ENCODE measurements around the gene MAN1C1.

MAN1C1 gene

DNA sequence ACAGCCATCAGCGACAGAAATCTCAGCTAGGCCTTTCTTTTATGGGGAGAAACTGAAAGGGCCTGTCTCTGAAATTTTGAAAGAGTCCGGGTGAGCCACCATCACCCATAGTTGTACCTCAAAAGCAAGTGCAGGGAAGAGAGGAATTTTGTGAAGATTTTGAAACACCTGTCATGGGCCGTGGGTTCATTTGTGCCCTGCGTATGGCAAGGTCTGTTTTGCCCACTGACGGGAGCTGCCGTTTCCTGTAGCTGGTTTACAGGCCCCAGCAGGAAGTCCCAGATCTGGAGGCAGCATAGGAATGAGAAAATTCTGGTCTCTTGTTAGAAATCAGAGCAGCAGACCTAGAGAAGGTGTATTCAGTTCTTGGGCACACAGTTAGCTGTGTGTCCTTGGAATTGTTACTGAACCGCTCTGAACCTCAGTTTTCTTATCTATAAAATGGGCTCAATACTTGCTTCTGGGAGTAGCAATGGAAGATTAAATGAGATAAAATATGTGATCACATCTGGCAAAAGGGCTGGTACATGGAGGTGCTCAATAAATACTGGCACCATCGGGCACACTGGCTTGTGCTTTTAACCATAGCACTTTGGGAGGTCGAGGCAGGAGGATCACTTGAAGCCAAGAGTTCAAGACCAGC, 52.5 kb downstream of the MAN1C1 start:
- no peak for DNase-seq
- Mint-ChIP-seq H3K4me1 (ENCODE audit: low read depth in 2 of 2) (peaks cover 5 to 21% of the 10 kb centered on the region in 2 donors), H3K27ac (peak overlapping the region in 1 of 2 donors; percentile 19), H3K36me3 (ENCODE audit: insufficient read depth) (no peaks in the 10 kb centered on the region), H3K9me3 (no peaks in the 10 kb centered on the region), H3K4me3 (no peak overlapping the region), H3K27me3 (no peaks in the 10 kb centered on the region)
- no peak for ATAC-seq (replicated peaks)

- H3K27ac Mint-ChIP-seq = no peak overlapping the region
- H3K9me3 Mint-ChIP-seq = no peaks in the 10 kb centered on the region
- no peaks in the 10 kb centered on the region for H3K36me3 Mint-ChIP-seq (ENCODE audit: insufficient read depth)
- no peaks in the 10 kb centered on the region for H3K27me3 Mint-ChIP-seq
- ATAC-seq (replicated peaks) (no peak), DNase-seq (no peak)
- peaks cover 13 to 30% of the 10 kb centered on the region in 2 donors for H3K4me1 Mint-ChIP-seq (ENCODE audit: low read depth in 2 of 2)
- no peak overlapping the region for H3K4me3 Mint-ChIP-seq
These were observed 53.4 kb downstream of the MAN1C1 start for GRCh38 chr1:25669781-25670567.

- no peak for DNase-seq
- H3K27me3 Mint-ChIP-seq = no peaks in the 10 kb centered on the region
- H3K36me3 Mint-ChIP-seq (ENCODE audit: insufficient read depth) = peaks cover 5% of the 10 kb centered on the region
- no peaks in the 10 kb centered on the region for H3K9me3 Mint-ChIP-seq
- no peak overlapping the region for H3K4me3 Mint-ChIP-seq
- peaks cover 27 to 49% of the 10 kb centered on the region in 2 donors for H3K4me1 Mint-ChIP-seq (ENCODE audit: low read depth in 2 of 2)
- ATAC-seq (replicated peaks) = no peak
- no peak overlapping the region for H3K27ac Mint-ChIP-seq
These were observed 55.3 kb downstream of the MAN1C1 start for GRCh38 chr1:25671929-25672328.

DNA sequence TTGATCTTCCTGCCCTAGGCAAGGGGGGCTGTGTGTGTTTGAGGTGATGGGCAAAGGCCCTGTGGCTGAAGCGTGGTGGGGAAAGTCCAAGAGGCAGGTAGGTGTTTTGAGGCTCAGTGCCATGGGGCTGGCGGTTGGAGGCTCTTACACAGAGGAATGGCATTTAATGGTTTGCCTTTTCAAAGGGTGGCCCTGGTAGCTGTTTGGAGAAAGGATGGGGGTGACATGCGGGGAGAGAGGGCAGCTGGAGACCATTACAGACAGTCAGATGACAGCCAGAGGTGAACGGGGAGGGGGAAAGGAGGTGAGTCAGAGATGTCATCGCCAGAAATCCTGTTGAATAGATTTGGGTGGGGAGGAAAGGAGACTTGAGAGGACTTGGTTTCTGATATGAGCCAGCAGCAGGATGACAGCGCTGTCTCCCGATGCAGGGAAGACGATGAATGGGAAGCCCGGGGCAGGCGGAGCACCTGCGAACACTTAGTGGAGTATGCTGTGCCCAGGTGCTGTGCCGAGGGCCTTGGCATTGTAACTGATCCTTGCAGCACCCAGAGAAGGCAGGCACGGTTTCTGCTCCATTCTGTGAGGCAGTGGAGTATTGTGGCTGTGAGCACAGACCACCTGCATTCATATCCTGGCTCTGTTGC, 56.3 kb downstream of the MAN1C1 start:
- Mint-ChIP-seq H3K4me3 (no peak overlapping the region), H3K27ac (no peak overlapping the region), H3K9me3 (no peaks in the 10 kb centered on the region), H3K36me3 (ENCODE audit: insufficient read depth) (peaks cover 7% of the 10 kb centered on the region), H3K27me3 (no peaks in the 10 kb centered on the region), H3K4me1 (ENCODE audit: low read depth in 2 of 2) (peaks cover 34 to 59% of the 10 kb centered on the region in 2 donors)
- DNase-seq = no peak
- ATAC-seq (replicated peaks) = no peak

DNA sequence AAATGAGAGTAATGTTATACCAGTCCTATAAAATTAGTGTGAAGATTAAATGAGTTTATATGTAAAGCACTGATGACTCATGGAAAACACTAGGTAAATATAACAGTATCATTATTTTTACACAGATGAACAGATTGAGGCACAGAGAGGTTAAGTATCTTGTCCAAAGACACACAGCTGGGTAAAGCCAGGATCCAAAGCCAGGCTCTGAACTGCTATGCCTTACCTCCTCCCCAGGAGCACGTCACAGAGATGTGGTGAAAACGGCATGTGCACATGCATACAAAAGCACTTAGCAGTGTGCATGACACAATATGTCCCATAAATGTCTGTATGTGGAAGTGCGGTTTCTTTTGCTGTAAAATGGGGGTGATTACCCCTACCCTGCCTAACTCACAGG, 56.9 kb downstream of the MAN1C1 start:
- DNase-seq (no peak), ATAC-seq (replicated peaks) (no peak)
- H3K36me3 Mint-ChIP-seq (ENCODE audit: insufficient read depth) = peaks cover 7% of the 10 kb centered on the region
- no peak overlapping the region for H3K27ac Mint-ChIP-seq
- no peaks in the 10 kb centered on the region for H3K9me3 Mint-ChIP-seq
- peaks cover 34 to 63% of the 10 kb centered on the region in 2 donors for H3K4me1 Mint-ChIP-seq (ENCODE audit: low read depth in 2 of 2)
- H3K27me3 Mint-ChIP-seq = no peaks in the 10 kb centered on the region
- H3K4me3 Mint-ChIP-seq = no peak overlapping the region

DNA sequence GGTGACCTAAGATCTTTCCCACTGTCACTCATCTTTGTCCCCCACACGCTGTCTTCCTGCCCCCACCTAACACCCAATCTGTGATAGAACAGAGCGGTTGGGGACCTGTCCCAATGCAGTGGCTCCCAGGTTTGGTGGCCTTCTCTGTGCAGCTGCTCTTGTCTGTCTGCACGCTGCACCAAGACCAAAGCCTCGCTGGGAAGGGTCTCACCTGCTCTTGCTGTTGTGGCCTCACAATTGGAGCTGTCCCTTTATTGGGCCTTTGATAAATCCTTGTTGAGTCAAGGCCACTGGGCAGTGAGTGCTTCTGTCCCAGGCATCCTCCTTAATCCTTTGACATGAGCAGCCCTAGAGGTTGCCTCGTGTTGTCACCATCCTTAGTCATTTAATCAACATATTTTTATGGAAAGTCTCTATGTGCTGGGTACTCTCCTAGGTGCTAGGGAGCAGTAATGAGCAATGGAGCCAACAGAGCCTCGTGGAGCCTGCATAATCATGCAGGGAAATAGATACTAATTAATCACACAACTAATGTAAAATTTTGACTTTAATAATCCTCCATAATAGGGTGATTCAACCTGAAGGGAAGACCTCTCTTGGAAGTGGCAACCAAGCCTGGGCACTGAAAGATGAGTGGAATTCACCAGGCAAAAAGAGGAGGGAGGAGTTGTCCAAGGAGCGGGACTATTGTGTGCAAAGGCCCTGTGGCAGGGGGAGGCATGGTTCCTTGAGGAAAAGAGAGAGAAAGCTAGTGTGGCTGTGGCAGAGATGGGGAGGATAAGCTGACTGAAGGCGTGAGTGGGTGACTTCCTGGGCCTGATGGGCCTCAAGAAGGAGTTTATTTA, 57.6 kb downstream of the MAN1C1 start:
- Mint-ChIP-seq H3K36me3 (ENCODE audit: insufficient read depth) (peaks cover 7% of the 10 kb centered on the region), H3K27me3 (no peaks in the 10 kb centered on the region), H3K4me3 (peak overlapping the region; percentile 5 to 13), H3K9me3 (no peaks in the 10 kb centered on the region), H3K27ac (peak overlapping the region; percentile 21 to 57), H3K4me1 (ENCODE audit: low read depth in 2 of 2) (peaks cover 37 to 65% of the 10 kb centered on the region in 2 donors)
- no peak for DNase-seq
- ATAC-seq (replicated peaks) = no peak

GRCh38 chr1:25674807-25675084, 58.2 kb downstream of the MAN1C1 start:
- DNase-seq (no peak), ATAC-seq (replicated peaks) (no peak)
- no peaks in the 10 kb centered on the region for H3K27me3 Mint-ChIP-seq
- peak overlapping the region; percentile 5 to 13 for H3K4me3 Mint-ChIP-seq
- H3K27ac Mint-ChIP-seq = peak overlapping the region; percentile 21 to 57
- peaks cover 7% of the 10 kb centered on the region for H3K36me3 Mint-ChIP-seq (ENCODE audit: insufficient read depth)
- H3K9me3 Mint-ChIP-seq = no peaks in the 10 kb centered on the region
- H3K4me1 Mint-ChIP-seq (ENCODE audit: low read depth in 2 of 2) = peaks cover 37 to 63% of the 10 kb centered on the region in 2 donors

DNA sequence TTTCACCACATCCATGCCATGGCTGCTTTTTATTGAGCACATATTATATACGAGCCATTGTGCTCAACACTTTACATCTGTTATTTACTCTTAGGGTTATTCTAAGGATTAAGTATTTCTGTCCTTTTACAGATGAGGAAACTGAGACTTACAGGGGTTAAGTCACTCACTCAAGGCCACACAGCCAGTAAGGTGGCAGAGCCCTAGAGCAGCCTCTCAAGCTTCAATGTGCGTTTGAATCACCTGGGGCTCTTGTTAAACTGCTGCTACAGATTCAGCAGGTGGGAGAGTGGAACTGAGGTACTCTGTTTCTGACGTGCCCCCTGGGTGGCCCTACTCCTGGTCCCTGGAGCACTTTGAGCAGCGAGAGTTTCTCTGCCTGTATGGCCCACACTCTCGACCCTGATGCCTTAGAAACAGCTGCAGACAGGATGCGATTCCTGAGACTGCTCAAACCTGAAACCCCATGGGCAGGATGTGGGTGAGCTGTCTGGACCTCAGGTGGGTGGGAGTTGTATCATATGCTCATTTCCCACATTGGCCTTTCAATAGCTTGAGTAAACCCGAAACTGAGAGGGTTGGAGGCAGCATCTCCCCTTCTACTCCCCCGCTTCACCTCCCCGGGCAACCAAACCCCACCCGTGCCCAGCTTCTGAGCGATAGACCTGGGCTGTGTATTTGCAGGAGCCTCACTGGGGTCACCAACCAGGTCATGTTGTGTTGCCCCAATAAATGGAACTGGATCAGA, 59.3 kb downstream of the MAN1C1 start:
- DNase-seq = peak; percentile 63 to 70 (median 64)
- ATAC-seq (replicated peaks) = peak; percentile 95
- H3K36me3 Mint-ChIP-seq (ENCODE audit: insufficient read depth) = peaks cover 7% of the 10 kb centered on the region
- H3K4me1 Mint-ChIP-seq (ENCODE audit: low read depth in 2 of 2) = peaks cover 37 to 63% of the 10 kb centered on the region in 2 donors
- H3K27ac Mint-ChIP-seq = peak overlapping the region; percentile 78 to 84
- no peaks in the 10 kb centered on the region for H3K9me3 Mint-ChIP-seq
- no peaks in the 10 kb centered on the region for H3K27me3 Mint-ChIP-seq
- peak overlapping the region; percentile 74 to 75 for H3K4me3 Mint-ChIP-seq

- Mint-ChIP-seq H3K27ac (peak overlapping the region; percentile 78 to 84), H3K4me1 (ENCODE audit: low read depth in 2 of 2) (peaks cover 37 to 63% of the 10 kb centered on the region in 2 donors), H3K27me3 (no peaks in the 10 kb centered on the region), H3K4me3 (peak overlapping the region; percentile 74 to 75), H3K36me3 (ENCODE audit: insufficient read depth) (peaks cover 7% of the 10 kb centered on the region), H3K9me3 (no peaks in the 10 kb centered on the region)
- DNase-seq = no peak
- peak; percentile 7 for ATAC-seq (replicated peaks)
These were observed 59.9 kb downstream of the MAN1C1 start for GRCh38 chr1:25676488-25676887.

GRCh38 chr1:25677193-25677773, 60.7 kb downstream of the MAN1C1 start:
- ATAC-seq (replicated peaks) (no peak), DNase-seq (no peak)
- H3K4me1 Mint-ChIP-seq (ENCODE audit: low read depth in 2 of 2) = peaks cover 37 to 63% of the 10 kb centered on the region in 2 donors
- no peaks in the 10 kb centered on the region for H3K9me3 Mint-ChIP-seq
- peak overlapping the region; percentile 74 to 75 for H3K4me3 Mint-ChIP-seq
- H3K27me3 Mint-ChIP-seq = no peaks in the 10 kb centered on the region
- peaks cover 7% of the 10 kb centered on the region for H3K36me3 Mint-ChIP-seq (ENCODE audit: insufficient read depth)
- H3K27ac Mint-ChIP-seq = peak overlapping the region; percentile 78 to 84

- H3K27ac Mint-ChIP-seq = peak overlapping the region in 1 of 2 donors; percentile 68
- ATAC-seq (replicated peaks) (no peak), DNase-seq (no peak)
- no peak overlapping the region for H3K4me3 Mint-ChIP-seq
- H3K36me3 Mint-ChIP-seq (ENCODE audit: insufficient read depth) = peaks cover 9% of the 10 kb centered on the region
- peaks cover 33 to 48% of the 10 kb centered on the region in 2 donors for H3K4me1 Mint-ChIP-seq (ENCODE audit: low read depth in 2 of 2)
- H3K9me3 Mint-ChIP-seq = no peaks in the 10 kb centered on the region
- no peaks in the 10 kb centered on the region for H3K27me3 Mint-ChIP-seq
These were observed 62.6 kb downstream of the MAN1C1 start for GRCh38 chr1:25679171-25679570.

GRCh38 chr1:25680701-25681100, 64.1 kb downstream of the MAN1C1 start:
- H3K4me3 Mint-ChIP-seq = no peak overlapping the region
- DNase-seq (no peak), ATAC-seq (replicated peaks) (no peak)
- no peaks in the 10 kb centered on the region for H3K27me3 Mint-ChIP-seq
- no peaks in the 10 kb centered on the region for H3K9me3 Mint-ChIP-seq
- peaks cover 27 to 33% of the 10 kb centered on the region in 2 donors for H3K4me1 Mint-ChIP-seq (ENCODE audit: low read depth in 2 of 2)
- no peak overlapping the region for H3K27ac Mint-ChIP-seq
- H3K36me3 Mint-ChIP-seq (ENCODE audit: insufficient read depth) = peaks cover 9% of the 10 kb centered on the region

Data from effector memory CD8-positive, alpha-beta T cell (primary cell).